ENCODE data around the gene KRT16. TPM values are rescaled to one million over a fixed set of nuclear protein-coding genes. Genes with fewer than 3 reads are reported as not detected.

The KRT16 gene
- total RNA-seq, 2 experiments from 2014 or later = not detected

DNA sequence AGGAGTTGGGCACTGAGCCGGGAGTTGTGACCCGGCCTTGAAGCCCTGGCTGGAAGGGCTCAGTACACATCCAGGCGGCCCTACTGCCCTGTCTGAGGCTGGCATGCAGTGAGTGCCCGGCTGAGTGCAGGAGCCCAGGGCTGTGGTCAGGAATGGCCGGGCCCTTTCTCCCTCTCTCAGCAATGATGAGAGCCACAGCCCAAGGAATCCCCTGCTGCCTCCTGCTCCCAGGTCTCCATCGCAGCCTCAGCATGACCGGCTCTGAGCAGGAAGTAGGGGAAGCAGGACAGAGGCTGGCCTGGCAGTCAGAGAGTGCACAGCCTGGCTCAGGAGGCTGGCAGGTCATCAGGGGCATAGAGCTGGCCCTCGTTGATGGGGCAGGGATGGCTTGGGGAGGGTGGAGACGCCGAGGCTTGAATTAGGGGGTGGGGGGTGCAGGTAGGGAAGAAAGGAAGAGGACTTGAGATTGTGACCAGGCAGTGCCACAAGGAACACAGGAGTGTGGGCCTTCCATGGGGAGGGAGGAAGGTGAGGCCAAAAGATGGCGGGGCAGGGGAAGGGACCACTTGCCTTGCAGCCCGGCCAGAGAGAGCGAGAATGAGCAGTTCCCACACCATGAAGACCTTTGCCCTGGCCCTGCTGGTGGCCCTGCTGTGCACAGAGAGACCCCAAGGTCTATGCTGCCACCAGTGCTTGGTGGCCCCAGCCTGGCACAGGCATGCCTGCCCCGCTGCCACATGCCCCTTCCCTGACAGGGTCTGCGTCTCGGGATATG lies 43.9 kb upstream of the KRT16 start:
- CTCF ChIA-PET = no interaction called here
- Mint-ChIP-seq H3K4me3 (no peak overlapping the region), H3K36me3 (ENCODE audit: low read depth) (no peaks in the 10 kb centered on the region), H3K27ac (no peak overlapping the region), H3K27me3 (no peaks in the 10 kb centered on the region), H3K4me1 (ENCODE audit: low read depth) (no peaks in the 10 kb centered on the region), H3K9me3 (no peaks in the 10 kb centered on the region)
- Histone ChIP-seq H3K4me3 (ENCODE audit: low read length) (no peak overlapping the region), H3K36me3 (ENCODE audit: insufficient read depth, low read length) (no peaks in the 10 kb centered on the region), H3K9me3 (ENCODE audit: control insufficient read depth in 1 of 2, insufficient read depth in 1 of 2, low read length in 2 of 2) (no peaks in the 10 kb centered on the region), H3K27me3 (ENCODE audit: control insufficient read depth in 1 of 2, insufficient read depth in 2 of 2, low read length in 2 of 2) (no peaks in the 10 kb centered on the region), H3K4me1 (ENCODE audit: insufficient read depth, low read length) (no peaks in the 10 kb centered on the region), H3K27ac (ENCODE audit: low read depth in 1 of 2, low read length in 2 of 2) (no peak overlapping the region)
- DNase-seq (no peak), ATAC-seq (ENCODE audit: poor library complexity) (no peak)
- TF ChIP-seq, protein P1, sequence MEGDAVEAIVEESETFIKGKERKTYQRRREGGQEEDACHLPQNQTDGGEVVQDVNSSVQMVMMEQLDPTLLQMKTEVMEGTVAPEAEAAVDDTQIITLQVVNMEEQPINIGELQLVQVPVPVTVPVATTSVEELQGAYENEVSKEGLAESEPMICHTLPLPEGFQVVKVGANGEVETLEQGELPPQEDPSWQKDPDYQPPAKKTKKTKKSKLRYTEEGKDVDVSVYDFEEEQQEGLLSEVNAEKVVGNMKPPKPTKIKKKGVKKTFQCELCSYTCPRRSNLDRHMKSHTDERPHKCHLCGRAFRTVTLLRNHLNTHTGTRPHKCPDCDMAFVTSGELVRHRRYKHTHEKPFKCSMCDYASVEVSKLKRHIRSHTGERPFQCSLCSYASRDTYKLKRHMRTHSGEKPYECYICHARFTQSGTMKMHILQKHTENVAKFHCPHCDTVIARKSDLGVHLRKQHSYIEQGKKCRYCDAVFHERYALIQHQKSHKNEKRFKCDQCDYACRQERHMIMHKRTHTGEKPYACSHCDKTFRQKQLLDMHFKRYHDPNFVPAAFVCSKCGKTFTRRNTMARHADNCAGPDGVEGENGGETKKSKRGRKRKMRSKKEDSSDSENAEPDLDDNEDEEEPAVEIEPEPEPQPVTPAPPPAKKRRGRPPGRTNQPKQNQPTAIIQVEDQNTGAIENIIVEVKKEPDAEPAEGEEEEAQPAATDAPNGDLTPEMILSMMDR (IDR thresholded peaks at IDR 0.05) = no peak
- POLR2A ChIA-PET = no interaction called here
- intact Hi-C loops (cut with DNase I, micrococcal nuclease) = no loop called here

DNA sequence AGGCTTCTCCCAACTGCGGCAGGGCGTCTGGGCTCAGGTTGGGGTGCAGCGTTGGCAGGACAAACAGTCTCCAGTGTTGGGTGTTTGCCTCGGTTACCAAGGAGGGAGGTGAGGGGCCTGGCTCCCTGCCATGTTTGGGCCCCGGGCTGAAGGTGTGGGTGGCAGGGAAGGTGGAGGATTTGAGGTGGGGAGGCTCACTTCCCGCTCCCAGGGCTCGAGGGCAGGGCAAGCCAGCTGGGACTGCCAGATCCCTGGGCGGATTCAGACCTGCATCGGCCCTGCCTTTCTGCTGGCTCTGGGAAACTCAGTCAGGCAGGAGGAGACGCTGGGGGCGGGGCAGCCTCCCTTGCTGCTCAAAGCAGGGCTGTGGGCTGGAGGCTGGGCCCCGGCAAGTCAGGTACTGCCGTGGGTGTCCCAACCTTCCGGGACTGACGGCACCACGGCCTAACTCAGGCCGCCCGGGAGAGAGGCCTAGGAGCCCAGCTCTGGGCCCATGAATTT lies 43.1 kb upstream of the KRT16 start:
- no peaks in the 10 kb centered on the region for H3K27me3 Mint-ChIP-seq
- Histone ChIP-seq H3K27me3 (ENCODE audit: control insufficient read depth in 1 of 2, insufficient read depth in 2 of 2, low read length in 2 of 2) (no peaks in the 10 kb centered on the region), H3K9me3 (ENCODE audit: control insufficient read depth in 1 of 2, insufficient read depth in 1 of 2, low read length in 2 of 2) (no peaks in the 10 kb centered on the region), H3K4me1 (ENCODE audit: insufficient read depth, low read length) (no peaks in the 10 kb centered on the region), H3K27ac (ENCODE audit: low read depth in 1 of 2, low read length in 2 of 2) (no peak overlapping the region), H3K36me3 (ENCODE audit: insufficient read depth, low read length) (no peaks in the 10 kb centered on the region), H3K4me3 (ENCODE audit: low read length) (no peak overlapping the region)
- no peaks in the 10 kb centered on the region for H3K4me1 Mint-ChIP-seq (ENCODE audit: low read depth)
- intact Hi-C loops (cut with DNase I, micrococcal nuclease) = no loop called here
- ATAC-seq (ENCODE audit: poor library complexity) (no peak), DNase-seq (no peak)
- TF ChIP-seq, protein P1 (IDR thresholded peaks at IDR 0.05) = no peak
- H3K36me3 Mint-ChIP-seq (ENCODE audit: low read depth) = no peaks in the 10 kb centered on the region
- no peaks in the 10 kb centered on the region for H3K9me3 Mint-ChIP-seq
- ChIA-PET CTCF (no interaction called here), POLR2A (no interaction called here)
- no peak overlapping the region for H3K4me3 Mint-ChIP-seq
- H3K27ac Mint-ChIP-seq = no peak overlapping the region

DNA sequence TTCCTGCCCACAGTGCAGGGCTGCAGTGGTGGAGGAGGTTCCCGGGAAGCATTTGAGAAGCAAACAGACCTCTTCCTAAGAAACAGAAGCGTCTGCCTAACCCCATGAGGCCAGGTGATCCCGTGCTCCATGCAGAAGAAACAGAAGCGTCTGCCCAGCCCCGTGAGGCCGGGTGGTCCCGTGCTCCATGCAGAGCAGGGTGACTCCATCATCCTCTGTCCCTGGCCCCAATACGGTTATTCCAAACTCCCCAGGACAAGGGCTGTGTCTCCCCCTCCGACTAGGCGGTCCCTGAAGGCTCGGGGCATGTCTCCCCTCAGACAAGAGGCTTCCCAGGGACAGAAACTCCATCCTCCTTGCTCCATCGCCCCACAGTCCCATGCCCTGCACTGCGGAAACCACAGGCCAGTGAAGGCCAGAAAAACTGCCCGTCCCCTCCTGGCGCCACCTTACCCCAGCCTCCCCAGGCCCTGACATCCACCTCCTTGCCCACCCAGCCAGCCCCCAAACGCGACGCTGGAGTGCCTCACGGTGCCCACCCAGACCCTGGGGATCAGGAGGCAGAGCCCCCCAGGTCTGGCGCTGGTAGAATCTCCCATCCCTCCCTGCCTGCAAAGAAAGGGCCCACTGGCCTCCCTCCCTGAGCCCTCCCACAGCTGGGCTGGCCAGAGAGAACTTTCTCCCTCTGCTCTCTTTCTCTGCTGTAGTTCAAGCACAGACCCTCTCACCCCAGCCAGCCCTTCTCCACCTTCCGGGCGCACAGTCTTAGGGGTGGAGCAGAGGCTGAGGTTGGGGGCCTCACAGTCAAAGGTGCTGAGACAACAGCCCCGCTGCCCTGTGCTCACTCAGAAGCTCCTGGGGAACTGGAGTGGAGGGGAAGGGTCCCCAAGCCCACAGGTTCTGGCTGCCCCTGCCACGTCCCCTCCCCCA lies 42.4 kb upstream of the KRT16 start:
- H3K9me3 ChIP-seq (ENCODE audit: control insufficient read depth in 1 of 2, insufficient read depth in 1 of 2, low read length in 2 of 2) = no peaks in the 10 kb centered on the region
- H3K27ac ChIP-seq (ENCODE audit: low read depth in 1 of 2, low read length in 2 of 2) = no peak overlapping the region
- ChIA-PET CTCF (interaction anchor here (1.4 to 1.6 kb wide), 2 partner anchors 8 to 11 kb away, joined by 3 to 11 read pairs; no protein-coding TSS in a partner anchor), POLR2A (interaction anchor here (0.9 kb wide), 1 partner anchor 11 kb away, joined by 4 read pairs; no protein-coding TSS in a partner anchor)
- ATAC-seq (ENCODE audit: poor library complexity) = no peak
- H3K27me3 ChIP-seq (ENCODE audit: control insufficient read depth in 1 of 2, insufficient read depth in 2 of 2, low read length in 2 of 2) = no peaks in the 10 kb centered on the region
- Mint-ChIP-seq H3K27ac (no peak overlapping the region), H3K4me3 (no peak overlapping the region), H3K9me3 (no peaks in the 10 kb centered on the region), H3K27me3 (no peaks in the 10 kb centered on the region), H3K36me3 (ENCODE audit: low read depth) (no peaks in the 10 kb centered on the region), H3K4me1 (ENCODE audit: low read depth) (no peaks in the 10 kb centered on the region)
- no peaks in the 10 kb centered on the region for H3K4me1 ChIP-seq (ENCODE audit: insufficient read depth, low read length)
- DNase-seq = no peak
- TF ChIP-seq, protein P1 (IDR thresholded peaks at IDR 0.05) = no peak
- intact Hi-C loops (cut with DNase I, micrococcal nuclease) = no loop called here
- H3K4me3 ChIP-seq (ENCODE audit: low read length) = no peak overlapping the region
- H3K36me3 ChIP-seq (ENCODE audit: insufficient read depth, low read length) = no peaks in the 10 kb centered on the region

Measured in CD4-positive, alpha-beta T cell (primary cell).